Measurements from ENCODE around the gene CCDC88B.

CCDC88B gene

DNA sequence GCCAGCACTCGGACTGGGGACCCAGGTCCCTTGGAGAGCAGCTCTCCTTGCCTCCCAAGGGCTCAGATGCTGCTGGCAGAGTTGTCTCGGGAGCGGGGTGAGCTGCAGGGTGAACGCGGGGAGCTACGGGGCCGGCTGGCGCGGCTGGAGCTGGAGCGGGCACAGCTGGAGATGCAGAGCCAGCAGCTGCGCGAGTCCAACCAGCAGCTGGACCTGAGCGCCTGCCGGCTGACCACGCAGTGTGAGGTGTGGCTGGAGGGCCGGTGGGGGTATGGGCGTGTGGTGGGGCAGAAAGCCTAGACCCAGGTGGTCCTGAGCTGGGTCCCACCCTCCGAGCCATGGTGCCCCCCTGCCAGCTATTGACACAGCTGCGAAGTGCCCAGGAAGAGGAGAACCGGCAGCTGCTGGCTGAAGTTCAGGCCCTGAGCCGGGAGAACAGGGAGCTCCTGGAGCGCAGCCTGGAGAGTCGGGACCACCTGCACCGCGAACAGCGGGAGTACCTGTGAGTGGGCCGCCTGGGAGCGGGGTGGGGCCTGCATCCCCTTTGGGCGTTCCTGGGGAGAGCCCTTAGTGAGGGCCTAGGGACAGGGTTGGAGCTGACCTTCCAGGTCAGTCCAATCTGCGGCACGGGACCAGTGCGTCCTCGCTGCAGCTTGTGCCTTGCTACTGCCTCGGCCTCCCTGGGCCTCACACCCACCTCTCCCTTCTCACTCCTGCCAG is 13.2 kb downstream of the CCDC88B start:
- TF ChIP-seq, protein P1, sequence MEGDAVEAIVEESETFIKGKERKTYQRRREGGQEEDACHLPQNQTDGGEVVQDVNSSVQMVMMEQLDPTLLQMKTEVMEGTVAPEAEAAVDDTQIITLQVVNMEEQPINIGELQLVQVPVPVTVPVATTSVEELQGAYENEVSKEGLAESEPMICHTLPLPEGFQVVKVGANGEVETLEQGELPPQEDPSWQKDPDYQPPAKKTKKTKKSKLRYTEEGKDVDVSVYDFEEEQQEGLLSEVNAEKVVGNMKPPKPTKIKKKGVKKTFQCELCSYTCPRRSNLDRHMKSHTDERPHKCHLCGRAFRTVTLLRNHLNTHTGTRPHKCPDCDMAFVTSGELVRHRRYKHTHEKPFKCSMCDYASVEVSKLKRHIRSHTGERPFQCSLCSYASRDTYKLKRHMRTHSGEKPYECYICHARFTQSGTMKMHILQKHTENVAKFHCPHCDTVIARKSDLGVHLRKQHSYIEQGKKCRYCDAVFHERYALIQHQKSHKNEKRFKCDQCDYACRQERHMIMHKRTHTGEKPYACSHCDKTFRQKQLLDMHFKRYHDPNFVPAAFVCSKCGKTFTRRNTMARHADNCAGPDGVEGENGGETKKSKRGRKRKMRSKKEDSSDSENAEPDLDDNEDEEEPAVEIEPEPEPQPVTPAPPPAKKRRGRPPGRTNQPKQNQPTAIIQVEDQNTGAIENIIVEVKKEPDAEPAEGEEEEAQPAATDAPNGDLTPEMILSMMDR (IDR thresholded peaks at IDR 0.05; ENCODE audit: low read depth, low read length), result no peak
- H3K4me3 ChIP-seq (ENCODE audit: low read depth, low read length), result no peak overlapping the region

DNA sequence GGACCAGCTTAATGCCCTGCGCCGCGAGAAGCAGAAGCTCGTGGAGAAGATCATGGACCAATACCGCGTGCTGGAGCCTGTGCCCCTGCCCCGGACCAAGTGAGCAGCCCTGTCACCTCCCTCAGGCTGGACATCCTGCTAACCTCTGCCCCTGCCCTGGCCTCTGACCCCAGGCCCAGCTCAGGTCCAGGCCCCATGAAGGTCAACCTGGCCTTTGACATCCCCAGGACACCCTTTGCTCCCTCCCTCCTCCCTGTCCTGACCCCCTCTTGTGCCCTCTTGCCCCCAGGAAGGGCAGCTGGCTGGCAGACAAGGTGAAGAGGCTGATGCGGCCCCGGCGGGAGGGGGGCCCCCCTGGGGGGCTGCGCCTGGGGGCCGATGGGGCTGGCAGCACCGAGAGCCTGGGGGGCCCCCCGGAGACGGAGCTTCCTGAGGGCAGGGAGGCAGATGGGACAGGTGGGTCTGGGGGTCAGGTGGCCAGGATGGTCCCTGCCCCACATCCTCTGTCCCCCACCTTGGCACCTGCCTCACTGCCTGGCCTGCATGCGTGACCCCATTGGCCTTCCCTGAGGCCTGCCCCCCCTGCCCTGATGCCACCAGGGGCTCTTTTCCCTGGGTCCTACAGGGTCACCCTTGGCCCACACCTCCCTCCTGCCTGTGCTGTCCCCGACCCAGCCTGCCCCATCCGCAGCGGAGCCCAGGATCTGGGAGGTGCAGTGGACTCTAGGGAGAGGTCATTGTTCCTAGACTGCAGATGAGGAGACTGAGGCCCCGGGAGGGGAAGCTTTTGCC is 13.9 kb downstream of the CCDC88B start:
- H3K4me3 ChIP-seq (ENCODE audit: low read depth, low read length), result no peak overlapping the region
- TF ChIP-seq, protein P1 (IDR thresholded peaks at IDR 0.05; ENCODE audit: low read depth, low read length), result no peak

DNA sequence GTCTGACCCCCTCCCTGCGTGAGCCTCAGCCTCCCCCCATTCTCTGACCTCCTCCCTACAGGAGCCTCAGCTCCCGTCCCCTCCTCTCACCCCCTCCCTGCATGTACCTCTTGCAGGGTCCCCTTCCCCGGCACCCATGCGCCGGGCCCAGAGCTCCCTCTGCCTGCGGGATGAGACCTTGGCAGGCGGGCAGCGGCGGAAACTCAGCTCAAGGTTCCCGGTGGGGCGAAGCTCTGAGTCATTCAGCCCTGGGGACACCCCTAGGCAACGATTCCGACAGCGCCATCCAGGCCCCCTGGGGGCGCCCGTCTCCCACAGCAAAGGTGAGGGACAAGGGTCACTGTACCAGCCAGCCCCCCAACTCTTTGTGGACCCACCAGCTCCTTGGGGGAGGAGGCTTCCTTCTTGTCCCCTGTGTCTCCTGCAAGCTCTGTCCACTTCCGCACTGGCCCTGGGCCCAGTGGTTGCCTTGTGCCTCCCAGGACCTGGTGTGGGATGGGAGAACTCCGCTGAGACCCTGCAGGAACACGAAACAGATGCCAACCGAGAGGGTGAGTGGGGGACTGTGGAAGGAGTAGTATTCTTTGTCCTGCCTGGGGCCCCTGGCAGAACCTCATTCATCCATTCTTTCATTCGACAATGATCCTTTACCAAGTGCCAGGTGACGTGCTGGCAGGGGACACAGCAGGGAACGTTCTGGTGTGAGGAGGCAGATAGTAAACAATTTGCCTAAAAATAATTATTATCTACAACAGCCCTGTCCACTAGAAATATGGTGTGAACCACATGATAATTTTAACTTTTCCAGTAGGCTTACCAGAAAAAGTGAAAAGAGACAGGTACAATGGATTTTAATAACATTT is 15.3 kb downstream of the CCDC88B start:
- TF ChIP-seq, protein P1 (IDR thresholded peaks at IDR 0.05; ENCODE audit: low read depth, low read length), result peak; percentile 84
- peak overlapping the region; percentile 4; the same call in 1 of the 2 replicates for H3K4me3 ChIP-seq (ENCODE audit: low read depth, low read length)

DNA sequence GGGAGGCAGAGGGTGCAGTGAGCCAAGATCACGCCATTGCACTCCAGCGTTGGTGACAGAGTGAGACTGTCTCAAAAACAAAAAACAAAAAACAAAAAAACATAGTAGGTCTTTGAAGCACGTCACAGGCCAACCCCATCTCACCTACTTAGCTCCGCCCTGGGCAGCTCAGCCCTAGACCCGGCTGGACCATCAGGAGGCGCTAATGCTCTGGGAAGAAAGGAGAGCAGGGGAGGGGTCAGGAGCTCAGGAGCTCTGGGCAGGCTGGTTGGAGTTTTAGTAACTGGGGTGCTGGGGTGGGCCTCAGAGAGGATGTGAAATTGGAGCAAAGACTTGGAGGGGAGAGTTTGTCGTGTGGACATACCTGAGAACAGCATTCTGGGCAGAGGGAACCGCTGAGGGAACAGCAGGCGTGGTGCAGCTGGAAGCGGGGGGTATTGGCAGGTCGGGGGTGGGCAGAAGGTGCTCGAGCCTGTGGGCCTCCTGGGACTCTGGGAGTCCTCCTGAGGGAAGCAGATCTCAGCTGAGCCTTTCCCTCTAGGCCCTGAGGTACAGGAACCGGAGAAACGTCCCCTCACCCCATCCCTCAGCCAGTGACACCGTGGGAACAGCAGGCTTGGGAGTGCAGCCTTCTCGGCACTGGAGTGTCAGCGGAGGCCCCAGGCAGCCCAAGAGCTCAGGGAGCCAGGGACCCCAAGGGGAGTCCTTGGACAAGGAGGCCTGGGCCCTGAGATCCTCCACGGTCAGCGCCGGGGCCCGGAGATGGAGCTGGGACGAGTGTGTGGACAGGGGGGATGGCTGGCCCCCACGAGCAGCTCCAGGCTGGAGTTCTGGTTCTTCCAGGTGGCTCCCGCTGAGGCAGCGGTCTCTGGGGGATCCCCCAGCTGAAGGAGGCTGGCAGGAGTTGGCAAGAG is 16.8 kb downstream of the CCDC88B start:
- TF ChIP-seq, protein P1 (IDR thresholded peaks at IDR 0.05; ENCODE audit: low read depth, low read length), result peak; percentile 24; the same call in 1 of the 2 replicates
- H3K4me3 ChIP-seq (ENCODE audit: low read depth, low read length), result no peak overlapping the region

DNA sequence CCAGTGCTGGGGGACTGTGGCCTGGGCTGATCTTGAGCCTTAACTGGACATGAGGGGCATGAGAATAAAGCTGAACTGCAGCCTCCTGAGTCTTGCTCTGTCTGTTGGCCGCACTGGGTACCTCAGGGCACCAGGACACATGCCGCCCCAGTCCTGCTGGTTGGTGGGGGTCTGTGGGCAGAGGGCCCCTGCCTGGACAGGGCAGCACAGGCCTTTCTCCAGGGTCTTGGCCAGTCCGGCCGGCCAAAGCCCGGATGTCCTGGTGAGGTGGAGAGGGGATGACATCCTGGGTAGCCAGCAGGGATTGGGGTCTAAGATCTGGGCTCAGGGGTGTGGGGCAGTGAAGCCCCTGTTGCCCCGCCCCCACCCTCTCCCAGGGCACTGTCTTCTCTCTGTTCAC is 17.4 kb downstream of the CCDC88B start:
- H3K4me3 ChIP-seq (ENCODE audit: low read depth, low read length), result no peak overlapping the region
- TF ChIP-seq, protein P1 (IDR thresholded peaks at IDR 0.05; ENCODE audit: low read depth, low read length), result no peak

DNA sequence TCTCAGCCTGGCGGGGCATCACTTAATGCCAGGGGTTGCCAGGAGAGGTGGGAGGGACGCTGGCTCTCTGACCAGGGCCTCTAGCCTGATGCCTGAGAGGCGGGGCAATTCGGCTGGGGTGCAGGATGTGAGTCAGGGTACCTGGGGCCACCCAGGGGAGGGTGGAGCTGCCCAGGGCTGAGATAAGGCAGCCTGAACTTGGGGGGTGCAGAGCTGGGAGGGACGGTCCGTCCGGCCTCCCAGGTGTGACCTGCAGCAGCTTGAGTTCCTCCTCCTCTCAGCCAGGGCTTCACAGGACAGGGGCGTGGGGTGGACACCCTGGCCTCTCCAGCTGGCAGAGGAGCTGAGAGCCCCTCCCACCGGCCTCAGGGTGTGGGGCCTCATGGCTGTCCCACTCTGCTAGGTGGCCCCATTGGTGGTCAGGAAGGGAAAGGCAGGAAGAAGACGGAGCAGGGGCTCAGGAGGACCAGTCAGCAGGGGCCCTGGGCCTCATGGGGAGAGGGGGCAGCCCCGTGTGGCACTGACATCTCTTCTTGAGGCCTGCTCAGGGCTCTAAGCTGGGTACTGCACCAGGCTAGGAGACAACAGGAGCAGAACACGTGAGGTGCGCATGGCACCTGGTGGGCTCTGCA is 18.0 kb downstream of the CCDC88B start:
- peak overlapping the region; percentile 92 for H3K4me3 ChIP-seq (ENCODE audit: low read depth, low read length)
- TF ChIP-seq, protein P1 (IDR thresholded peaks at IDR 0.05; ENCODE audit: low read depth, low read length), result no peak
